Measurements from ENCODE around the gene OSGIN1. TPM values are rescaled to one million over a fixed set of nuclear protein-coding genes. Genes with fewer than 3 reads are reported as not detected.
"Not testable (repeated sequence)": the region's sequence is repeated elsewhere in the genome, so short reads cannot be mapped to it uniquely, and the experiment has no call there.

OSGIN1 gene
- total RNA-seq, 2 donors from 2014 or later = 9.4 to 11.9 TPM

DNA sequence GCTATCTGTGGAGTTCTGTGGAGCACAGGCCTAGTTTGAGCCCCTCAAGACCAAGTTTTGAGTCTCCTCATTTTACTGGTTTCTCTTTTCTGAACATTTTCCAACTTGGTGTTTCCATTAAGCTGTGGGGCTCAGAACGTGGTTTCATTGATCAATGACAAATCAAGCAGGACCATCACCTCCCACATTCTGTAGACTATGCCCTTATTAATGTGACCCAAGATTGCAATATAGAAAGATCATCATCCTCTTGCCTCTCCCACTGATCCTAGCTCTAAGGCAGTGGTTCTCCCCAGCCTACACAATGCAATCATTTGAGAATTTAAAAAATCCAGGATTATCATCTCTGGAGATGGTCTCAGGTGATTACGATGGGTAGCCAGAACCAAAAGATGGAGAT is 15.8 kb upstream of the OSGIN1 start:
- Histone ChIP-seq H3K4me1 (no peaks in the 10 kb centered on the region), H3K4me3 (no peak overlapping the region), H3K9me3 (no peaks in the 10 kb centered on the region), H3K36me3 (no peaks in the 10 kb centered on the region), H3K9ac (ENCODE audit: low read depth in 2 of 2, low read length in 2 of 2) (no peak overlapping the region), H3K27me3 (no peaks in the 10 kb centered on the region), H3K27ac (no peak overlapping the region)
- intact Hi-C loops (cut with DNase I) = no loop called here
- no peak for DNase-seq
- TF ChIP-seq, protein P1, sequence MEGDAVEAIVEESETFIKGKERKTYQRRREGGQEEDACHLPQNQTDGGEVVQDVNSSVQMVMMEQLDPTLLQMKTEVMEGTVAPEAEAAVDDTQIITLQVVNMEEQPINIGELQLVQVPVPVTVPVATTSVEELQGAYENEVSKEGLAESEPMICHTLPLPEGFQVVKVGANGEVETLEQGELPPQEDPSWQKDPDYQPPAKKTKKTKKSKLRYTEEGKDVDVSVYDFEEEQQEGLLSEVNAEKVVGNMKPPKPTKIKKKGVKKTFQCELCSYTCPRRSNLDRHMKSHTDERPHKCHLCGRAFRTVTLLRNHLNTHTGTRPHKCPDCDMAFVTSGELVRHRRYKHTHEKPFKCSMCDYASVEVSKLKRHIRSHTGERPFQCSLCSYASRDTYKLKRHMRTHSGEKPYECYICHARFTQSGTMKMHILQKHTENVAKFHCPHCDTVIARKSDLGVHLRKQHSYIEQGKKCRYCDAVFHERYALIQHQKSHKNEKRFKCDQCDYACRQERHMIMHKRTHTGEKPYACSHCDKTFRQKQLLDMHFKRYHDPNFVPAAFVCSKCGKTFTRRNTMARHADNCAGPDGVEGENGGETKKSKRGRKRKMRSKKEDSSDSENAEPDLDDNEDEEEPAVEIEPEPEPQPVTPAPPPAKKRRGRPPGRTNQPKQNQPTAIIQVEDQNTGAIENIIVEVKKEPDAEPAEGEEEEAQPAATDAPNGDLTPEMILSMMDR (IDR thresholded peaks at IDR 0.05) = no peak

DNA sequence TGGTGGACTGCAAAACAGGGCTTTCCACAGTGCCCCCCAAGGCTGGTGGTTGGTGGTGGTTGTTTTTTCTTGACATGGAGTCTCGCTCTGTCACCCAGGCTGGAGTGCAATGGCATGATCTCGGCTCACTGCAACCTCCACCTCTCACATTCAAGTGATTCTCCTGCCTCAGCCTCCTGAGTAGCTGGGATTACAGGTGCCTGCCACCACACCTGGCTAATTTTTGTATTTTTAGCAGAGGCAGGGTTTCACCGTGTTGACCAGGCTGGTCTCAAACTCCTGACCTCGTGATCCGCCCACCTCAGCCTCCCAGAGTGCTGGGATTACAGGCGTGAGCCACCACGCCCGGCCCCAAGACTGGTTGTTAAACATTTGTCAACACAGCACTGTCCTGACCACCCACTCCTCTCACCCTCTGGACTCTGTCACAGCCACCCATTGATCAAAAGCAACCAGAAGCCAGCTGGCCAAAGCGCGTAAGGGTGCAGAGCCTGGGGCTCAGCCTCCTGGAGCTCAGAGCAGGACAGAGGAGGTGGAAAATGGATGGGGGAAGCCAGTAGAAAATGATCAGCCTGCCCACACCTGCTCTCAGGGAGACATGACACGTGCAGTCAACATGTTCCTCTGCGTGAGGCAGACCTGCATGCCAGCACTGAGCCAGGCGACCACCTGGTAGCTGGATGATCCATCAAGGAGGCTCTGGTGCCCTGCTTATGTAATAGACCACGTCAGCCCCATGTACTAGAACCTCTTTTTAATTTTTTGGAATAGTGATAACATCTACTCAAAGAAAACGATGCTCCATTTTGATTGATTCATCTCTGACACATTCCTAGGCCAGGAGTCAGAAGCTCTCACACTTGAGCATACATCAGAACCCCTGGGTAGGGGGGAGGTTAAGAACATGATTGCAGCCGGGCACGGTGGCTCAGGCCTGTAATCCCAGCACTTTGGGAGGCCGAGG is 14.8 kb upstream of the OSGIN1 start:
- no peaks in the 10 kb centered on the region for H3K27me3 ChIP-seq
- DNase-seq = no peak
- H3K4me1 ChIP-seq = no peaks in the 10 kb centered on the region
- intact Hi-C loops (cut with DNase I) = no loop called here
- H3K9ac ChIP-seq (ENCODE audit: low read depth in 2 of 2, low read length in 2 of 2) = no peak overlapping the region
- no peaks in the 10 kb centered on the region for H3K36me3 ChIP-seq
- H3K9me3 ChIP-seq = no peaks in the 10 kb centered on the region
- no peak overlapping the region for H3K27ac ChIP-seq
- no peak overlapping the region for H3K4me3 ChIP-seq
- TF ChIP-seq, protein P1 (IDR thresholded peaks at IDR 0.05) = no peak

DNA sequence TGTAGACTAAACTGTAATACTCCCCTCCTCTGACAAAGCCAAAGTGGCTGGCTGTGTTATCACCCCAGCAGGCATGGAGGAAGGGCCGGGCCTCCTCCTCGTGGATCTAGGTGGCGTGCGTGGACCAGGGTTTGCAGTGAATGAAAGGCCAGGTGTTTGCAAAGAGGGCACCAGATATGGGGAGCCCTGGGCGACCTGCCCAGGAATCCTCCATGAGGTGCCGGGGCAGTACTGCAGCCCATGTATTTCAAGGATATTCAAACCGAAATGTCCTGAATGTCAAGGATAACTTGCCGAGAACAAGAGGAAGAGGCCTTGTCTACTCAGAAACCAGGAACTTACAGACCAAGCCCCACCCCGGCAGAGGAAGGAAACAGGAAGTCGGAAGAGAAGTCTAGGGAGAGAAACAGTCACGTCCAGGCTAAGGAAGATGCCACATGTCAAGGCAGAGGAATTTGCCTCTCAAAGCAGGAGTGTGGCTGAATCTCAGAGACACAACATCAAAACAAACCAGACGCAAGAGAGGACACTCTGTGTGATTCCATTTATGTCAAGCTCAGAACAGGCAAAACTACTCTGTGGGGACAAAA is 13.7 kb upstream of the OSGIN1 start:
- intact Hi-C loops (cut with DNase I) = no loop called here
- Histone ChIP-seq H3K27ac (no peak overlapping the region), H3K27me3 (no peaks in the 10 kb centered on the region), H3K4me1 (no peaks in the 10 kb centered on the region), H3K9ac (ENCODE audit: low read depth in 2 of 2, low read length in 2 of 2) (no peak overlapping the region), H3K36me3 (no peaks in the 10 kb centered on the region), H3K9me3 (no peaks in the 10 kb centered on the region), H3K4me3 (no peak overlapping the region)
- TF ChIP-seq, protein P1 (IDR thresholded peaks at IDR 0.05) = no peak
- DNase-seq = no peak

DNA sequence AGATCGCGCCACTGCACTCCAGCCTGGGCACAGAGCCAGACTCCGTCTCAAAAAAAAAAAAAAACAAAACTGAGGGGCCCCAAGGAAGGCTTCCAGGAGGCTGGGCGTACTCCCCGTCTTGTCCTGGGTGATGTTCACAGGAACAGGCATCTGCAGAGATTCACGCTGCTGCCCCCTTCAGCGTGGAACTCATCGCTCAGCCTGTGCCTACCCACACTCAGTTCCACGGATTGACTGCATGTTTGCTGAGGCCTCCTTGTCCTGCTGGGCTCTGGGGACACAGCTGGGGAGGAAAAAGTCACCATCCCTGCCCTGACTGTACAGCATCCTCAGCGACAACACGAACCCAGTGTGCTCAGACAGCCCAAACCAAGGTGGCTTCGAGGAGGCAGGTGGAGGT is 12.9 kb upstream of the OSGIN1 start:
- Histone ChIP-seq H3K9ac (ENCODE audit: low read depth in 2 of 2, low read length in 2 of 2) (no peak overlapping the region), H3K4me3 (no peak overlapping the region), H3K27me3 (no peaks in the 10 kb centered on the region), H3K4me1 (no peaks in the 10 kb centered on the region), H3K36me3 (no peaks in the 10 kb centered on the region), H3K9me3 (no peaks in the 10 kb centered on the region), H3K27ac (no peak overlapping the region)
- intact Hi-C loops (cut with DNase I) = no loop called here
- TF ChIP-seq, protein P1 (IDR thresholded peaks at IDR 0.05) = no peak
- DNase-seq = no peak

DNA sequence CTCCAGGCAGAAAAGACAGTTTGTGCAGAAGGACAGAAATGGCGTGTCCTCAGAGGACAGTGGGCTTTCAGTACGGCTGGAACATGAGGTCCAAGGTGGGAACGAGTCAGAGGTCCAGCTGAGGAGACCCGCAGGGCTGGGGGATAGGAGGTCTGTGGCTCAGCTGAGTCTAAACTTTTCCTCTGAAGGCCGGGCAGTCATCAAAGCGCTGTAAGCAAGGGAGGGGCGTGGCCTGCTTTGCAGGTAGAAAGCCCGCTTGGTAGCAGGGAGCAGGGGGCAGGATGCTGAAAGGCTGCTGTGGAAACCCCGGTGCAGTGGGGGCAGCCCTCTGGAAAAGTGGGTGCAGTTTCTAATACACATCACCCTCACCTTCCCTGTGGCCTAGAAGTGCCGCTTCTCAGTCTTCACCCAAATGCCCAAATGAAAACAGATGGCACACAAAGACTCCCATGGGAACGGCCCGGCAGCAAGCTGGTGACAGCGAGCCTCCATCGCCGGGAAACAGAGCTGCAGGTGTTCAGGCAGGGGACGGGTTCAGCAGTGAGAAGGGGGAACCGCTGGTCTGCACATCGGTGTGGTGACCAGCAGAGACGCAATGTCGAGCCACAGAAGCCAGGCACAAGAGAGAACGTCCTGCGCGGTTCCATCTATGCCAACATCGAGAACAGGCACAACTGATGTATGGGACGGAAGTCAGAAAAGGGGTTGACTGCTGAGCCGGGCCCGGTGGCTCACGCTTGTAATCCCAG is 12.2 kb upstream of the OSGIN1 start:
- H3K27ac ChIP-seq = no peak overlapping the region
- no peak overlapping the region for H3K9ac ChIP-seq (ENCODE audit: low read depth in 2 of 2, low read length in 2 of 2)
- TF ChIP-seq, protein P1 (IDR thresholded peaks at IDR 0.05) = no peak
- no peaks in the 10 kb centered on the region for H3K9me3 ChIP-seq
- no peaks in the 10 kb centered on the region for H3K4me1 ChIP-seq
- no peak for DNase-seq
- no peak overlapping the region for H3K4me3 ChIP-seq
- H3K27me3 ChIP-seq = no peaks in the 10 kb centered on the region
- intact Hi-C loops (cut with DNase I) = no loop called here
- no peaks in the 10 kb centered on the region for H3K36me3 ChIP-seq

DNA sequence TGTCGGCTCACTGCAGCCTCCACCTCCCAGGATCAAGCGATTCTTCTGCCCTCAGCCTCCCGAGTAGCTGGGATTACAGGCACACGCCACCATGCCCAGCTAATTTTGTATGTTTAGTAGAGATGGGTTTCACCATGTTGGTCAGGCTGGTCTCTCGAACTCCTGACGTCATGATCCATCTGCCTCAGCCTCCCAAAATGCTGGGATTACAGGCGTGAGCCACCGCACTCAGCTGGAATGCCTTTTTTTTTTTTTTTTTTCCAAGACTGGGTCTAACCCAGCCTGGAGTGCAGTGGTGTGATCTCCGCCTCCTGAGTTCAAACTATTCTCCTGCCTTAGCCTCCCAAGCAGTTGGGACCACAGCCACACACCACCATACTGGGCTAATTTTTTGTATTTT is 11.5 kb upstream of the OSGIN1 start:
- H3K27ac ChIP-seq; DNase-seq; H3K4me3 ChIP-seq; H3K36me3 ChIP-seq; H3K4me1 ChIP-seq; H3K9ac ChIP-seq (ENCODE audit: low read depth in 2 of 2, low read length in 2 of 2); H3K27me3 ChIP-seq; H3K9me3 ChIP-seq; intact Hi-C loops (cut with DNase I): not testable (repeated sequence)

Data from colonic mucosa (tissue), 4 donors.